Left ventricle myocardium inferior (tissue), 1 donor: ENCODE results near the gene CREG1. TPM values are rescaled to one million over a fixed set of nuclear protein-coding genes. Genes with fewer than 3 reads are reported as not detected.
A peak's percentile ranks its signal among the peaks of the same experiment; 100 is the strongest.

ENCODE experiments used
- DNase-seq: peaks from one replicate; pipeline ENCODE4 v3.0.0-alpha.2; 2020
- H3K27ac ChIP-seq: fragments of 200-600 bp; replicated peaks from 2 replicates; pipeline ENCODE4 v1.8.0; 2021
- H3K27me3 ChIP-seq: fragments of 200-600 bp; 2 replicates; pipeline ENCODE4 v1.8.0; 2021; ENCODE audit warnings: low read depth
- H3K36me3 ChIP-seq: fragments of 200-600 bp; 2 replicates; pipeline ENCODE4 v1.8.0; 2021
- H3K4me1 ChIP-seq: fragments of 200-600 bp; 2 replicates; pipeline ENCODE4 v1.8.0; 2021
- H3K4me3 ChIP-seq: fragments of 200-600 bp; 2 replicates; pipeline ENCODE4 v1.8.0; 2021; ENCODE audit warnings: mild to moderate bottlenecking, moderate library complexity
- H3K9me3 ChIP-seq: fragments of 200-600 bp; replicated peaks from 2 replicates; pipeline ENCODE4 v1.8.0; 2021
- CTCF ChIP-seq: fragments of 200-600 bp; IDR thresholded peaks from 2 replicates; pipeline ENCODE4 v1.8.0; 2021; ENCODE audit warnings: antibody characterized with exemption, mild to moderate bottlenecking, borderline replicate concordance
- intact Hi-C: fragments of 100-400 bp; cut with micrococcal nuclease; formaldehyde crosslinking; loops from one replicate; pipeline ENCODE4 v1.11.0; 2022
- total RNA-seq: library from RNA; stranded (reverse); fragmentation: NEBNext Ultra II Directional; extraction: Animal tissue kit (Norgen Biotek cat#: 25700); gene quantifications from one replicate; pipeline ENCODE4 v1.2.1, GENCODE V29; 2021
- donor health status: DM: no; HTN: yes; CAD: no; lungs with severe emphysema.

The CREG1 gene
- total RNA-seq, 1 donor from 2014 or later, result 81.3 TPM

GRCh38 chr1:167554028-167554779 is 642 bp upstream of the CREG1 start:
- peak overlapping the region; percentile 91 for H3K27ac ChIP-seq
- no peaks in the 10 kb centered on the region for H3K9me3 ChIP-seq
- no peaks in the 10 kb centered on the region for H3K36me3 ChIP-seq
- DNase-seq, result no peak
- H3K4me1 ChIP-seq, result peaks cover 41% of the 10 kb centered on the region
- intact Hi-C loops, result no loop called here
- H3K4me3 ChIP-seq, result peak overlapping the region; percentile 71
- H3K27me3 ChIP-seq, result no peaks in the 10 kb centered on the region
- no peak for TF ChIP-seq CTCF

GRCh38 chr1:167551362-167551761 is 2.2 kb downstream of the CREG1 start:
- Histone ChIP-seq H3K36me3 (peaks cover 15% of the 10 kb centered on the region), H3K27ac (no peak overlapping the region), H3K9me3 (no peaks in the 10 kb centered on the region), H3K4me1 (peaks cover 56% of the 10 kb centered on the region), H3K4me3 (peak overlapping the region; percentile 71), H3K27me3 (no peaks in the 10 kb centered on the region)
- DNase-seq, result no peak
- no peak for TF ChIP-seq CTCF
- intact Hi-C loops, result no loop called here

GRCh38 chr1:167548059-167548932 is 5.3 kb downstream of the CREG1 start:
- intact Hi-C loops, result no loop called here
- Histone ChIP-seq H3K4me1 (peaks cover 40% of the 10 kb centered on the region), H3K4me3 (no peak overlapping the region)

GRCh38 chr1:167546935-167547334 is 6.6 kb downstream of the CREG1 start:
- no peak for TF ChIP-seq CTCF
- Histone ChIP-seq H3K4me1 (peaks cover 27% of the 10 kb centered on the region), H3K27me3 (no peaks in the 10 kb centered on the region), H3K36me3 (peaks cover 47% of the 10 kb centered on the region), H3K27ac (no peak overlapping the region), H3K4me3 (no peak overlapping the region), H3K9me3 (no peaks in the 10 kb centered on the region)
- no peak for DNase-seq
- intact Hi-C loops, result no loop called here

More at GRCh38 chr1:167548059-167548932, 5.3 kb downstream of the CREG1 start:
- no peaks in the 10 kb centered on the region for H3K27me3 ChIP-seq
- H3K9me3 ChIP-seq, result no peaks in the 10 kb centered on the region
- no peak for TF ChIP-seq CTCF
- H3K27ac ChIP-seq, result peak overlapping the region; percentile 35
- no peak for DNase-seq
- H3K36me3 ChIP-seq, result peaks cover 40% of the 10 kb centered on the region

GRCh38 chr1:167545349-167545748 is 8.2 kb downstream of the CREG1 start:
- Histone ChIP-seq H3K4me1 (peaks cover 16% of the 10 kb centered on the region), H3K4me3 (no peak overlapping the region), H3K27me3 (no peaks in the 10 kb centered on the region), H3K27ac (no peak overlapping the region), H3K36me3 (peaks cover 52% of the 10 kb centered on the region), H3K9me3 (no peaks in the 10 kb centered on the region)
- intact Hi-C loops, result no loop called here
- TF ChIP-seq CTCF, result no peak
- no peak for DNase-seq
